NCI-H2107 (cell line): ENCODE data around the gene MAP4K1.

Experiments used
- DNase-seq: peaks from one replicate; lab custom pipeline; 2025; lab: John Stamatoyannopoulos, UW

MAP4K1 gene

DNA sequence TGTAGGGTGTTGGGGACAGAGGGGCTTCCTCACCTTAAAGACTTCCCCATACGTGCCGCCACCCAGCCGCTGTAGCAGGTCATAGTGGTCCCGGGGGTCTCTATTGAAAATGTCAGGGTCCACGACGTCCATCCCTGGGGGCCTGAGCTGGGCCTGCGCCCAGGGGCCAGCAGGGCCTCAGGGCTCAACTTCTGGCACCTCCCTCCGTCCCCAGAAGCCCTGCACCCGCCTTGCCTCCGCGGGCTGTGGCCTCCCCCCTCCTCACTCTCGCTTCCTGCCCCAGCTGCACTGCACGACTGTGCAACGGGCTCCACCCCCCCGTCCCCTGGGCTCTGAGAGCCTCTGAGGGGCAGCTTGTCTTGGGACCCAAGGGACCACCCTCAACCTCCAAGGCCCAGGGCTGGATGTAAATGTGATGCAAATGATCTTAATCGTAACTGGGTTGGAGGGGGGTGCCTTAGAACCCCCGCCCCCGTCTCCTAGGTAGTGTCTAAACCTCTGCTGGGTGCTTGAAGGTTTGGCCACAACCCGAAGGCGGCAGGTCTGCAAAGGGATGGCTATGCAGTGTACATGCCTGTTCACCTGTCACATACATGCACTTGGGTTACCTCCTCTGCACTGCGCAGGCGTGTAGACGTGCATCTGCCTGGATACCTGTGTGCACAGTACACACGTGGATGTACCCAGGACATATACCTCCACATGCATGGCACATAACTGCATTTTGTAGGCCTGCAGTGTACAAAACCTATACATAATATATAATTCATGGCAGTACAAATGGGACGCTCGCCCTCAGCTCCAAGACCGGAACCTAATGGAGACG lies at the start of gene MAP4K1:
Gene MAP4K1, minus strand, starts transcription at position 190 of the 826 bp plus-strand sequence. Its CDS starts 58 bp downstream, at position 132.
- no peak for DNase-seq

GRCh38 chr19:38666663-38667511 lies 49.1 kb upstream of the MAP4K1 start:
- DNase-seq: no peak

DNA sequence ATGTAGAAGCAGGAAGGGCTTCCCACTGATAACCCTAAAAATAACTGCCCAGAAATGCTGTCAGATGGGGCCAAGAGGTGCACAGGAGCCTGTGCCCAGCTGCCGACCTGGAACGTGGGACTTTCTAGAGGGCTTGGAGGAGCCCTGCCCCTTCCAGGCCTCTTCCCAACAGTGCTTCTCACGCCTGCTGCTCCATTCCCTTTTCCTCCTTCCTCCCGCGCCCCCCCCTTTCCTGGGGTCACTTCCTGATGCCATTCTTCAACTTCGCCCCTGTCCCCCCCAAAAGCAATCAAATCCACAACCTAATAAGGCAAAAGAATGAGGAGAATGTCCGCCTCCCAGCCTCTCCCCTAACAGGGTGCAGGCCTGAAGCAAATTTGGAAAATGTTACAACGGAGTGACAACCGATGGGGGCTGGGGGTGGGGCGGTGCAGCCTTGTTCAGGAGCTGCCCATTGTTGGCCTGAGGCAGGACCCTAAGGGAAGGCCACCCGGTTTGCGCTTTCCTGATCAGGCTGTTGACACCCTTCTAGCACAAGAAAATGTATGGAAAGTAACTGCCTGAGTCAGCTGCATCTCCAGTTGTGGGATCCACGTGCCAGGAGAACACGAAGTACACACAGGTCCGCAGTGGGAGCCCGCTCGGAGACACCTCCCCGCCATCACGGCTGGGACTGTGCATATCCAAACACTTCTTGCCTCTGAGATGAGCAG lies 48.4 kb upstream of the MAP4K1 start:
- DNase-seq: no peak

DNA sequence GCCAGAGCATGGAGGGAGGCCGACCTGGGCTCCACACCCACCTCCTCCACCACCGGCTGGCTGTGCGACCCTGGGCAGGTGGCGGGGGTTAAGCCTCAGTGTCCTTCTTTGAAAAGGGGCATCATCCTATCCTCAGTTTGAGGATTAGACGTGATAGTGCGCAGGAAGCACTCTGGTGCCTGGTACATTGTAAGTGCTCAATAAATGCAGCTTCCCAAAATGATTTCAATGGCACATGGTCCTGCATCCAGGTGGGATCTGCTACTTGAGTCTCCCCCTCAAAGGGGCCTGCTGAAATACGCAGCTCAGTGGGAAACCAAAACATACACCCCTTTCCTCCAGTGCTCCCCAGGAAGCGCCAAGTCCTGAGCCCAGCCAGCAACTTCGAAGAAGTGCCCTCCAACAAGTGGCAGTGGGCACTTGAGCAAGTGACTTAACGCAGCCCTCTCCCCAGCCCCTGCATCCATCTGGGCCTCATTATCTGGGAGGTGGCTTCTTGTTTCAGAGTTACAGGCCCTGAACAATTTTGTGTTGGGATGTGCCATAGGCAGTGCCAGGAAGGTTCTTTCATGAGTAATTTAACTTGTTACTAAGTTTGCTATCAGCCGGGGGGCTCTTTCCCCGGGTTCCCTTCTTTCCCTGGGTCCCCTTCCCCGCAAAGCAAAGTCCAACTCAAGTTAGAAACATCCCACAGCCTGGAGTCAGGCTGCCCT lies 47.6 kb upstream of the MAP4K1 start:
- no peak for DNase-seq

DNA sequence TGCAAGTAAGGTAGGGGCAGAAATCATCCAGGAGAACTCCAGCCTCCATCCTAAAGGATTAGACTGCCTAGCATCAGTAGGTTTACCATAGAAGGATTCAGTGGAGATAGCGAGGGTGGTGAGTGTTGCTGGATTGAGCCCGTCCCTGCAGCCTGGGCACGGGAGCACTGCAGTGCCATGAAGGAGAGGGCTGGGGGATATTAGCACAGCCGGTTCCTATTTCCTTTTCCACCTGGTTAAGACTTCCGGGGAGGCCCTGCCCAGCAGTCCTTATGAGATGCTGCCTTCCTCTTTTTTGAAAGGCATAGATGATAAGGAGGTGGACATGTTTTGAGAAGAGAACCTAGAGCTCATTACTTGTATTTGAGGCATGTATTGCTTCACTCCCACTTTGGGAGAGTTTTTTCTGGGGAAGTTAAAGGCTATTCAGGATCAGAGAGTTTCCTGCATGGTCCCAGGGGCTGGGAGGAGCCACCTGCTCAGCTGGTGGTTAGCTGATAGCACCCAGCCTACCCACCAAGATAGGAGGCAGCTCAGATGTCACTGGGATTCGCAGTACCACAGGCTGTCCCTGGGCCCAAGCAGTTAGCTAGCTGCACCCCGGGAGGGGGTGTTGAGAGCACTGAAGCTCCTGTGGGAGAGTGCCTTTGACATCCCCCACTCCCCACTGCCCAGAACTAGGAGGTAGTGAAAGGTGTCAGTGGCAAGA lies 46.9 kb upstream of the MAP4K1 start:
- no peak for DNase-seq

DNA sequence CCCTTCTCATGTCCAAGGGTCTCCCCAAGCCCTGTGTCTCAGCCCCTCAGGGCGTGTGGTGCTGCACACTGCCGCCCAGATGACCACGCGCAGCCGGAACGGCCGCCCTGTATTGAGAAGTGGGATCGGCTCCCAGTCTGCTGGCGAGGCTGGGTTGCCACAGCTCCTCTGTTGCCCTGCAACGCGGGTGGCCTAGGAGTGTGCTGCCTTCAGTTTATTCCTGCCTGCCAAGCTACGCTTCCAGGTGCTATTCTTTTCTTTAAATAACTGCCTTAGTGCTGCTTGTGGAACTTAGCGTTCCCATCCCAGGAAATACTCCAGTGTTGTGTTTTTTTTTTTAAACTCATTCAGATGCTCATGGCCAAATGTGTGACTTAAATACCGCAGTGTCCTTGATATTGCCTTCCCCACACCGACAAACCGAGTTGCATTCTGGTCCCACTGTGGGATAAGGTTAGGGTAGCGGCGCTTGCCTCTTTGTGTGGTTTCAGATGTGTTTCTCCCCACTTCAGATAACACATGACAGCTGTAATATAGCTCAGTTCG lies 46.3 kb upstream of the MAP4K1 start:
- no peak for DNase-seq

- no peak for DNase-seq
Measured at GRCh38 chr19:38663156-38663651, 45.5 kb upstream of the MAP4K1 start.

DNA sequence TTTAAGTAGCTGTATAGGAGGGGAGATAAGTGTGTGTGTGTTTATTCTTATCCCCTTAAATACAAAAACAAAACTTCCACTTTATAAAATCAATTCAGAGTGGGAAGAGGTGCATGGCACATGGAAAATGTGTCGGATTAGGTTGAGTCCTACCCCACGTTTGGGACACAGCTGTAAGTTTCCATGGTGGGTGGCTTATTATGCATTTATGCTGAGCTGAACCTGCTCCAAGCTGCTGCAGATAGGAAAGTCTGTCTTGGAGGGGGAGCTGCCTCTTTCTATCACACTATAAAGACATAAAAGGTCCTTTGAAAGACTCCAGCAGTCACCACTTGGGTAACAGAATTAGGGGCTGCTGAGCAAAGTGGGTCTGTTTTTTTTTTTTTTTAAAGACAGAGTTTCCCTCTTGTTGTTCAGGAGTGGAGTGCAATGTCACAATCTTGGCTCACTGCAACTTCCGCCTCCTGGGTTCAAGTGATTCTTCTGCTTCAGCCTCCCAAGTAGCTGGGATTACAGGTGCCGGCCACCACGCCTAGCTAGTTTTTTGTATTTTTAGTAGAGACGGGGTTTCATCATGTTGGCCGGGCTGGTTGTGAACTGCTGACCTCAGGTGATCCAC lies 44.9 kb upstream of the MAP4K1 start:
- DNase-seq: no peak

DNA sequence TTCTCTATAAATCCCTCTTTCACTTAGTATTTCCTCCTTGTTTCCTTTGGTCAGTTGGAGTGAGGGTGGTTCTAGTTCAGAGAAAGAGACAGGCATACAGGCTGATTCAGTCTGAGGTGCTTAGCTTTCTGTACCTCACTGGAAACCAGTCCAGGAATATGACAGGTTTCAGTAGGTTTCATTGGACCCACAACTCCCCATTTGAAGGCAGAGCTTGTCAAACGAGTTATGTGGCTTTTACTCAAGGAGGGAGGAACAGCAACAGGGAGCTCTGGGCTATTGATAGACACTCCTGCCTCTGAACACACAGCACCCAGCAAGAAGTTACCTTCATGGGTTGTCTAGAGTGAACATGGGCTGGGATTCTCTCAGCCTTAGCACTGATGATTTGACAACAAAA lies 44.2 kb upstream of the MAP4K1 start:
- no peak for DNase-seq

DNA sequence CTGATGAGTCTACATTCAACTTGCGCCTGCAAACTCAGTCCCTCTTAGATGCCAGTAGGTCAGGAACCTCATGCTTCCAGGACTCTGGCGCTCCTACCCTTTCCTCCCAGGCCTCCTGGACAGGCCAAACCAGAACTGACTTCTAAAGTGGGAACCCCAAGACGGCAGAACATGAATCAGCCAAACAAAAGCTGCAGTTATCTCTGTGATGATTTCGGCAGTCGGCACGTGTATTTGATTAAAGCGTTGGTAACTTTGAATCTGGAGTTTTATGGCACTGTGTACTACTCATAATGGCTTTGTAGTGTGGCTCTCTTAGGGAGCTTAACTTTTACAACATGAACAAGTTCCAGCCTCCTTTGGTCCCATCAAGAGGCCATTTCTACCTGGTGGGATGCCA lies 43.4 kb upstream of the MAP4K1 start:
- no peak for DNase-seq

- DNase-seq: no peak
Measured at GRCh38 chr19:38660724-38661123, 43.0 kb upstream of the MAP4K1 start.

DNA sequence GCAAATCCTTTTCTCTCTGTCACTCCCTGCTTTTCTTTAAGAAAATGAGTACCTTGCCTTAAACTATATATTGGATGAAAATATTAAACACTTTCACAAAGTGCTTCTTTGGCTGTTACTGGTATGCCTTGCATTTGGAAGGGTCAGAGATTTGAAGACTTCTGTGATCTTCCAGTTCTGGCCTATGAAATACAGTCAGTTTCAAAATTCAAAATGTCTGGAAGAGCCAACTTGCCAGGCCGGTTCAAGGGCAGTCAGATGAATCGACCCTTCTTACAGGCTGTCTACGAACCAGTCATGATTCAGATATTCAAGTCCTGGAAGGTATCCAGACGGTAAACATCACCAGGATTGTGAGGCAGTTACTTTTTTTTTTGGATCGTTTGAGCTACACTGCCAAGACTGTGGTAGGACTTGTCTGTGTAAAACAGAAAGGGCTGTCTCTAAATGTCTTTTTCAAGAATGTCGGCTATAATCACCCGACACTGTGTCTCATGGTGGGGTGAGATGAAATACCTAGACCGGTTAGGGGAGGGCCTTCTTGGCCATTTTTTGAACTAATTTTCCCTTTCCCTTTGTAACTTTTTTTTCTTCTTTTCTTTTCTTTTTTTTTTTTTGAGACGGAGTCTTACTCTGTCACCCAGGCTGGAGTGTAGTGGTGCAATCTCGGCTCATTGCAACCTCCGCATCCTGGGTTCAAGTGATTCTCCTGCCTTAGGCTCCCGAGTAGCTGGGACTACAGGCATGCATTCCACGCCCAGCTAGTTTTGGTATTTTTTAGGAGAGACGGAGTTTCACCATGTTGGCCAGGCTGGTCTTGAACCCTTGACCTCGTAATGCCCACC lies 40.9 kb upstream of the MAP4K1 start:
- no peak for DNase-seq

- DNase-seq: no peak
Measured at GRCh38 chr19:38657633-38658222, 40.0 kb upstream of the MAP4K1 start.

DNA sequence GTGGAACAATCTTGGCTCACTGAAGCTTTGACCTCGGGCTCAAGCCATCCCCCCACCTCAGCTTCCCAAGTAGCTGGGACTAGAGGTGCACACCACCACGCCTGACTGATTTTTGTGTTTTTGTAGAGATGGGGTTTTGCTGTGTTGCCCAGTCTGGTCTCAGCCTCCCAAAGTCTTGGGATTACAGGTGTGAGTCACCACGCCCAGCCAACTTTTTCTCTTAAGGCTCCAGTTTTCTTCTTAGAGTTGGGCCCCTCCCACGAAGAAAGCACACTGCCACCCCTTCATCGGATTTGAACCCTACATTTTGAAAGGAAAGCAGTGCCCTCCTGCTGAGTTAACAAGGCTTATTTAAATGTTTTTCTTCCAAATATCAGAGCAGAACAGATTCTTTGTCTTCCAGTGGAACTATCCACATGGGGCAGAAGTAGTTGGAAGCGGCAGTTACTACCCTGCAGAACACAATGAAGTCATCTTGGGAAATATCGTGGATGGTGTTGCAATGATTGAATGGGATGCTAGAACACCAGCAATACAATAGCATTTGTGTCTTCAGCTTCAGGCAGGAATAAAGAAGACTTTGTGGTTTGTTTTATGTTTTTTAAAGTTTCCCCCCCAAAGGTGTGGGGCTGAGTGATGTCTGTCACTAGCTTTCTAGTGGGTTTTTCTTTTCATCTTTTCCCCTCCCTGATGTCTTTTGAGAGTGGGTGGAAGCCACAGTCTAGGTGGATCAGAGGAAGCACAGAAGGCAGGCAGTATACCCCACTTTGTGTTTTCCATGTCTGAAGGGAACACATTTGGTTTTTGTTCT lies 38.6 kb upstream of the MAP4K1 start:
- no peak for DNase-seq

GRCh38 chr19:38655148-38655824 lies 37.5 kb upstream of the MAP4K1 start:
- DNase-seq: no peak

DNA sequence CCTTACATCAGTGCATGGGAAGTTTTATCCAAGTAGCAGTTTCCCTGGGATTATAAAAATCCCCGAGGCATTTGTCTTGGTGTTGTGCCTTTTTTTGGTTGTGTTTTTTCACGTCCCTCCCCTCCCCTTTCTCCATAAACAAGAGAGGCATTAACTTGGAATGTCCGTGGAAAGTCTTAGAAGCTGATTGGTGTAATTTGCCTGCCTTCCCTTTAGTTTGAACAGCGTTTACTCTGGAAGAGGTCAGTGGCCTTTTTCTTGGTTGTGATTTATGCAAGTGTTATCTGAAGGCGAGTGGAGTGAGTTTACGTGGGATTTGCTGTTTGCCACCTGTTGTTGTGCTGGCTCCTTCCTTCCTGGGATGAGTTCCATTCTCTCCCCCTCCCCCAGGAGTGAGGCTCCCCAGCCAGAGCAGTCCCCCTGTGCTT lies 36.9 kb upstream of the MAP4K1 start:
- DNase-seq: no peak

DNA sequence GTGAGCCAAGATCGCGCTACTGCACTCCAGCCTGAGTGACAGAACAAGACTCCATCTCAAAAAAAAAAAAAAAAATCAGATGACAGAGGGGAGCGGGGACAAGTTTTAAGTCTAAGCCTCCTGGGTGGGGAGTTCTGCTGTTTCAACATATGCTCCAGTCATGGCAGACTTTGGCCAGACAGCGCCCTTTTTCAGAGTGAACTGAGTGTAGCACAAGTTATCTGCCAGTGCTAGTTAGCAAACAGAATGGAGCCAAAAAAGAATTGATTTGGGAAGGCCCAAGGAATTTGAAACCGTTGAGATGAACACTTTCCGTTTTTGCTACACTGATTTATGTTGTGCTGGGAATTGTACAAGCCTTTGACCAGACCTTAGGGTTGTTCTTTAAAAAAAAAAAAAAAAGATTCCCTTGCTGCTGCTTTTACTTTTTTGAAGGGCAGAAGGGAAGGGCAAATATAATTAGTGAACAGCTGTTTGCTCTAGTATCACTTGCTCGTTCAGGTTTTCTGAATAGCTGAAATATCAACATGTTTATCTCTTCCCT lies 35.3 kb upstream of the MAP4K1 start:
- no peak for DNase-seq
